Choroid plexus epithelial cell (primary cell): ENCODE data around the gene ELF1.
"Not testable (repeated sequence)": the region's sequence is repeated elsewhere in the genome, so short reads cannot be mapped to it uniquely, and the experiment has no call there.

Experiments used
- DNase-seq: peaks from one replicate; pipeline ENCODE4 v3.0.0-alpha.2; 2010; ENCODE audit warnings: low read depth
- H3K4me3 ChIP-seq: 2 replicates; pipeline ENCODE4 v1.5.1; 2011; ENCODE audit warnings: low read depth, mild to moderate bottlenecking, control low read depth, low read length, moderate library complexity
- TF ChIP-seq, protein P1 (sequence below): conservative IDR thresholded peaks from 2 replicates; pipeline ENCODE4 v1.5.1; 2011; ENCODE audit warnings: low read depth, mild to moderate bottlenecking, control low read depth, inconsistent platforms, low read length, moderate library complexity

The ELF1 gene

DNA sequence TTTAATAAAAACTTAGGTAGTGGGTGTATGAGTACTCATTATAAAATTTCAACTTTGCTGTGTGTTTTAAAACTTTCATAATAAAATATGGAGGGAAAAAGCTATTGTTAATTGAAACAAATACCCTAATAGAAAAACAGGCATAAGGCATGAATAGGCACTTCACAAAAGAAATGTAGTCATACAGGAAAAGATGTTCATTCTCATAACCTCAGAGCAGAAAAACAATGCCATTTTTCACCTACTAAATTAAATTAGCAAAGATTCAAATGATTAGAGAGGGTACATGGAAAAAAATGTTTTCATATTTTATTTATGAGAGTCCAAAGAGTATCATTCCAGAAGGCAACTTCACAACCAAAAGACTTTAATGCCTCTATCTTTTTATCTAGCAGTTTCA, 20.6 kb upstream of the ELF1 start:
- no peak for DNase-seq
- TF ChIP-seq, protein P1, sequence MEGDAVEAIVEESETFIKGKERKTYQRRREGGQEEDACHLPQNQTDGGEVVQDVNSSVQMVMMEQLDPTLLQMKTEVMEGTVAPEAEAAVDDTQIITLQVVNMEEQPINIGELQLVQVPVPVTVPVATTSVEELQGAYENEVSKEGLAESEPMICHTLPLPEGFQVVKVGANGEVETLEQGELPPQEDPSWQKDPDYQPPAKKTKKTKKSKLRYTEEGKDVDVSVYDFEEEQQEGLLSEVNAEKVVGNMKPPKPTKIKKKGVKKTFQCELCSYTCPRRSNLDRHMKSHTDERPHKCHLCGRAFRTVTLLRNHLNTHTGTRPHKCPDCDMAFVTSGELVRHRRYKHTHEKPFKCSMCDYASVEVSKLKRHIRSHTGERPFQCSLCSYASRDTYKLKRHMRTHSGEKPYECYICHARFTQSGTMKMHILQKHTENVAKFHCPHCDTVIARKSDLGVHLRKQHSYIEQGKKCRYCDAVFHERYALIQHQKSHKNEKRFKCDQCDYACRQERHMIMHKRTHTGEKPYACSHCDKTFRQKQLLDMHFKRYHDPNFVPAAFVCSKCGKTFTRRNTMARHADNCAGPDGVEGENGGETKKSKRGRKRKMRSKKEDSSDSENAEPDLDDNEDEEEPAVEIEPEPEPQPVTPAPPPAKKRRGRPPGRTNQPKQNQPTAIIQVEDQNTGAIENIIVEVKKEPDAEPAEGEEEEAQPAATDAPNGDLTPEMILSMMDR = no peak
- H3K4me3 ChIP-seq = no peak overlapping the region

DNA sequence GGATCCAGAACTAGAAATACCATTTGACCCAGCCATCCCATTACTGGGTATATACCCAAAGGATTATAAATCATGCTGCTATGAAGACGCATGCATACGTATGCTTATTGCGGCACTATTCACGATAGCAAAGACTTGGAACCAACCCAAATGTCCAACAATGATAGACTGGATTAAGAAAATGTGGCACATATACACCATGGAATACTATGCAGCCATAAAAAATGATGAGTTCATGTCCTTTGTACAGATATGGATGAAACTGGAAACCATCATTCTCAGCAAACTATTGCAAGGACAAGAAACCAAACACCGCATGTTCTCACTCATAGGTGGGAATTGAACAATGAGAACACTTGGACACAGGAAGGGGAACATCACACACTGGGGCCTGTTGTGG, 17.4 kb upstream of the ELF1 start:
- not testable (repeated sequence) for H3K4me3 ChIP-seq, DNase-seq

DNA sequence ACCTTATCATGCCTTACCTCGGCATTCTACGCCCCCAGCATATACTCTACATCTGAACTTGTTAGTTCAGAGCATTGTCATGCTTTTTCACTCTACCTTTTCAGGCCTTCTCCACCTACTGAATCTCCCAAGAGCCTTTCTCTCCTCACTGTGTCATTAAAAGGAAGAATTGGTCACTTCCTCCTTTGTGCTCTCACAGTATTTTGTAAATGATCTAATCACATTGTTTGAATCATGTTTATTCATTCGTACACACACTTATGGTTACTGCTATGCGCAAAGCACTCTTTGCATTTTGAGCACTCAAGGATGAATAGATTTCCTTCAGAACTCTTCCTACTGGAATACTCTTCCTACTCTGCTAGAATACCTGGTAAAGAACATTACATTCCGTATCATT, 15.8 kb upstream of the ELF1 start:
- no peak overlapping the region for H3K4me3 ChIP-seq
- TF ChIP-seq, protein P1 = no peak
- DNase-seq = no peak

DNA sequence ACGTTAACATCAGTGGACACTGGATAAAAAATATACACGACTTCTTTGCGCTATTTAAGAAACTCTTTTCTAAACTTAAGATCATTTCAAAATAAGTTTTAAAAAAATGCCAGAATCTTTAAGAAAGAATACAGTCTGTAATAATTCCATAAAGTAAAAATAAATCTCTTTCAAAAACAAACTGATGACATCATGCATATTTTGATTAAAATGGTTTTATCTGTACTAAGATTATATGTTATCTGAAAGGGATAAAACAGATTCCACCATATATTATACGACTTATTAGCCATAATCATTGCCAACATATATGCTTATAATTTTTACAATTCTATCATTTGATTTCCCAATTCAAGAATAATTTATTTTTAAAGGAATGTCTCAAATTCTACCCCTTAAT, 15.3 kb upstream of the ELF1 start:
- TF ChIP-seq, protein P1 = no peak
- H3K4me3 ChIP-seq = no peak overlapping the region
- DNase-seq = no peak

DNA sequence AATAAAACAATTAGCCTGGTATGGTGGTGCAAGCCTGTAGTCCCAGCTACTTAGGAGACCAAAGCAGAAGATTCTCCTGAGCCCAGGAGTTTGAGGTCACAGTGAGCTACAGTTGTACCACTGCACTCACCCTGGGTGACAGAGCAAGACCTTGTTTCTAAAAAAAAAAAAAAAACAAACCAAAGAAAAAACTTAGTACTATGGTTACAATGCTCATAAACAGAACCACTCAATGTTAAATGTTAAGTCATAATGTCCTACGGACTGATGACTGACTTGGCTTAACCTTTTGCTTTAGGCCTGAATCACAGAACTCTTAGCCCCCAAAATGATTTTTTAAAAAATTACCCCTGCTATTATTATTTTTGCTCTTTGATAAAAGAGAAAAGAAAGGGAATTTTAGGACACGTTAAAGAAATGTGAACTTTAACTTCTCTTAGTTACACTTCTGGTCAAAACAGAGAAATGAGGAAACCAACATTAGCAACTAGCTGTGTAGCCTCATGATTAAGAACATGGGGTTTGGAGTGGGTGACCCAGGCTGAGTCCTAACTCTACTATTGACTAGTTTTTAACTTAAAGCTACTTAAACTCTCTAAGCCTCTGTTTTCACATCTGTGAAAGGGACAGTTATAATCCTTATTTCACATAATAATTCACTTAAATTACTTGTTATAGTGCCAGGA, 13.7 kb upstream of the ELF1 start:
- TF ChIP-seq, protein P1 = no peak
- DNase-seq = no peak
- no peak overlapping the region for H3K4me3 ChIP-seq

DNA sequence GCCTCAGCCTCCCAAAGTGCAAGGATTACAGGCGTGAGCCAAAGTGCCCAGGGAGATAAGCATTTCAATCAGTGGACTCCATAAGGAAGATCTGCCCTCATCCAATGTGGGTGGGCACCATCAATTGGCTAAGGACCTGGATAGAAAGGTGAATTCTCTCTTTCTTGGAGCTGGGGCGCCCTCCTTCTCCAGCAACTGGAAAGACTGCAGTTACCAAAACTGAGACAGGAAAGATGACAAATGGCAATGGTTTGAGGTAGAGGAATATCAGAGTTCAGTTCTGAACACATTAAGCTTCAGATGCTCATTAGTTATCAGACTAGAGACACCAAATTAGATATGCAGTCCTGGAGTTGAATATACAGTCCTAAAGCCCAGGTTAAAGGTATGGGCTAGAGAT, 10.5 kb upstream of the ELF1 start:
- TF ChIP-seq, protein P1 = peak; percentile 11
- no peak overlapping the region for H3K4me3 ChIP-seq
- no peak for DNase-seq

DNA sequence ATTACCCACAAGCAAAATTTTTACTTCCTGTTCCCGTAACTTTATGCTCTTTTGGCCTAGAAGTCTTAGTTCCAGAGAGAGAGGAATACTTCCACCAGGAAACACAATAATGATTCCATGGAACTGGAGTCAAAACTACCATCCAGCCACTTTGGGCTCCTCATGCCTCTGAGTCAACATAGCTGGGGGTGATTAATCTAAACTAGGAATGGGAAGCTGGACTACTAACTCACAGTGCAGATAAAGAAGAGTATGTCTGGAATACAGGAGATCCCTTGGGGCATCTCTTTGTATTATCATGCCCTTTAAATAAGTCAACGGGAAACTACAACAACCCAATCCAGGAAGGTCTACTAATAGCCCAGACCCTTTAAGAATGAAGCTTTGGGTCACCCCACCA, 8.9 kb upstream of the ELF1 start:
- TF ChIP-seq, protein P1 = no peak
- H3K4me3 ChIP-seq = no peak overlapping the region
- no peak for DNase-seq
